ENCODE results near the gene LEKR1.

- TF ChIP-seq CTCF (conservative IDR thresholded peaks at IDR 0.05) (no peak), ZFX (IDR thresholded peaks at IDR 0.05) (no peak)
These were observed 5.5 kb upstream of the LEKR1 start for GRCh38 chr3:156820692-156821080.
